Mesenteric fat pad (tissue), 1 donor: ENCODE results near the gene MPPE1. TPM values are rescaled to one million over a fixed set of nuclear protein-coding genes. Genes with fewer than 3 reads are reported as not detected.
"Not testable (repeated sequence)": the region's sequence is repeated elsewhere in the genome, so short reads cannot be mapped to it uniquely, and the experiment has no call there.

Source experiments
- DNase-seq: peaks from one replicate; pipeline ENCODE4 v3.0.0-alpha.2; 2020; ENCODE audit warnings: low spot score
- total RNA-seq: library from RNA; stranded (reverse); fragmentation: NEBNext Ultra II Directional; extraction: Animal tissue kit (Norgen Biotek cat#: 25700); gene quantifications from one replicate; pipeline ENCODE4 v1.2.1, GENCODE V29; 2021
- donor health status: DM: yes; HTN: yes; CAD: no.

The MPPE1 gene
- total RNA-seq, 1 donor from 2014 or later, result 30.5 TPM

- no peak for DNase-seq
Measured at GRCh38 chr18:11927497-11927896, 19.4 kb upstream of the MPPE1 start.

GRCh38 chr18:11925800-11926481 is 17.8 kb upstream of the MPPE1 start:
- DNase-seq, result no peak

- DNase-seq, result no peak
Measured at GRCh38 chr18:11923450-11923849, 15.3 kb upstream of the MPPE1 start.

DNA sequence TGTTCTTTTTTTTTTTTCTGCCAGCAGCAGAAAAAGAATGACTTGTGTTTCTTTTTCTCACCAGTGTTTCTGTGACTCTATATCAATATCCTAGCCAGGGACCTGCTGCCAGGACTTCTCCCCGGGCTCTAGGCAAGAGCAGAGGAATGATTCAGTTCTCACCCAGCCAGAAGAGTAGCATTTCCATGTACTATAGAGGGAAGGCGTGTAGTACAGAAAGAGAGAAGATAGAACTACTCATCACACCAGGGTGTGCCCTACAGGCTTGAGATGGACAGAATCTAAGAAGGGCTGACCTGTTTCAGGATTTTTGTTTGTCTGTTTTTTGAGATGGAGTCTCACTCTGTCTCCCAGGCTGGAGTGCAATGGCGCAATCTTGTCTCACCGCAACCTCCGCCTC is 11.4 kb upstream of the MPPE1 start:
- not testable (repeated sequence) for DNase-seq

GRCh38 chr18:11916880-11917279 is 8.8 kb upstream of the MPPE1 start:
- DNase-seq, result not testable (repeated sequence)

DNA sequence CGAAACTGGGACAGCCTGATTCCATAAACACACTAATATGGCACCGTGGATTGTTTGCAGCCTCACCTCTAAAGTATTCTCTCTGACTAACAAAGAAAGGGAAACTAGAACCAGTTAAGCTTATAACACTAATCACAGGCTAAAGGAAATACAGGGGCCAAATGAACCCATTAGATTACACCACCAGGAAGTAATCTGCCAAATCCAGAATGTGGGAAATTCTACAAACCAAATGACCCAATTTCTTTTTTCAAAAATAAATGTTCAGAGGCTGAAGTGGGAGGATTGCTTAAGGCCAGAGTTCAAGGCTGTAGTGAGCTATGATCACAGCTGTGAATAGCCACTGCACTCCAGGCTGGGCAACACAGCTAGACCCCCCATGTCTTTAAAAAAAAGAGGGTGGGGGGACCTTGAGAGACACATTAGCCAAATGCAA is 1.5 kb upstream of the MPPE1 start:
- DNase-seq, result no peak

DNA sequence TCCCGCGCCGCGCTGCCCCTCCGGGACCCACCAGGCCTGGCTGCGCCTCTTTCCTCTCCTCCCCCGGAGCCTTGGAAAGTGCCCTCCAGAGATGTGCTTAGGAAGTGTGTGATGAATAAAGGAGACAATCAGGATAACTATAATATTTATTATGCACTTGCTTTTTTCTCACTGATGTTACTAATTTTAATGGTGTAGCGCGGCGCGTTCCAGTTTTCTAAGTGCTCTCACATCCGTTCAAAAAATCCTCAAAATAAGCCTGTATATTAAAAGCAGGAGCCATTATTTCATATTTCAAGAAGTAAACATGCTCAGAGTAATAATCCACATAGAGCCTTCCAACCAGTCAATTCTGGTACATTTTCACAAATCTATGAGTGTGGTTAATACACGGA is 941 bp upstream of the MPPE1 start:
- no peak for DNase-seq

DNA sequence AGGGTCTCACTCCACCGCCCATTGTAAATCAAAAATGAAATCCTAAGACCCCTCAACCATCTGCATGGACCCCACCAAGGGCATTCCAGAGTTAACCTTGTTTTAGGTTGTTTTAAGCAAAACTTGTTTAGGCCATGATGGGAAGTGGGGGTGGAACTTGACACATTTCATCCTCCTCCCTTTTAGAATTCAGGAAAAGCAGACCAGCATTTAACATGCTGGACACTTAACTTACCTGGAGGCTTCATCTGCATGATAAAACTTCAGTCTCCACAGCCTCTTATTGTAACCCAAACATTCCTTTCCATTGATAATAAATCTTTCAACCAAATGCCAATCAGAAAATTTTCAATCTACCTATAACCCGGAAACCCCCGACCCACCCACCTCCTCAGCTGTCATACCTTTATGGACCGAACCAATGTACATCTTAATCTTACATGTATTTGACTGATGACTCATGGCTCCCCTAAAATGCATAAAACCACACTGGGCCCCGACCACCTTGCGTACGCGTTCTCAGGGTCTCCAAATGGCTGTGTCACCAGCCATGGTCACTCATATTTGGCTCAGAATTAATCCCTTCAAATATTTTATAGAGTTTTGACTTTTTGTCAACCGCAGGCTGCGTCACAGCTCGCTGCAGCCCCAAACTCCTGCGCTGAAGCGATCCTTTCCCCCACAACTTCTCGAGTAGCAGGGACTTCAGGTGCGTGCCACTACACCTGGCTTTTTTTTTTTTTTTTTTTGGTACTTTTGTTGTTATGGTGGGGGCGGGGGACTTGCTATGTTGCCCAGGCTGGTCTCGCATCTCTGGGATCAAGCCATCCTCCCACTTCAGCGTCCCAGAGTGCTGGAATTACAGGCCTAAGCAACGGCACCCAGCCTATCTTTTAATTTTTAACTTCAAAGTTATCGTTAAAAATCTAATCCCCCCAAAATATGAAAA is 917 bp downstream of the MPPE1 start:
- DNase-seq, result no peak

- no peak for DNase-seq
Measured at GRCh38 chr18:11906176-11906575, 1.9 kb downstream of the MPPE1 start.

- no peak for DNase-seq
Measured at GRCh38 chr18:11905613-11906012, 2.5 kb downstream of the MPPE1 start.

DNA sequence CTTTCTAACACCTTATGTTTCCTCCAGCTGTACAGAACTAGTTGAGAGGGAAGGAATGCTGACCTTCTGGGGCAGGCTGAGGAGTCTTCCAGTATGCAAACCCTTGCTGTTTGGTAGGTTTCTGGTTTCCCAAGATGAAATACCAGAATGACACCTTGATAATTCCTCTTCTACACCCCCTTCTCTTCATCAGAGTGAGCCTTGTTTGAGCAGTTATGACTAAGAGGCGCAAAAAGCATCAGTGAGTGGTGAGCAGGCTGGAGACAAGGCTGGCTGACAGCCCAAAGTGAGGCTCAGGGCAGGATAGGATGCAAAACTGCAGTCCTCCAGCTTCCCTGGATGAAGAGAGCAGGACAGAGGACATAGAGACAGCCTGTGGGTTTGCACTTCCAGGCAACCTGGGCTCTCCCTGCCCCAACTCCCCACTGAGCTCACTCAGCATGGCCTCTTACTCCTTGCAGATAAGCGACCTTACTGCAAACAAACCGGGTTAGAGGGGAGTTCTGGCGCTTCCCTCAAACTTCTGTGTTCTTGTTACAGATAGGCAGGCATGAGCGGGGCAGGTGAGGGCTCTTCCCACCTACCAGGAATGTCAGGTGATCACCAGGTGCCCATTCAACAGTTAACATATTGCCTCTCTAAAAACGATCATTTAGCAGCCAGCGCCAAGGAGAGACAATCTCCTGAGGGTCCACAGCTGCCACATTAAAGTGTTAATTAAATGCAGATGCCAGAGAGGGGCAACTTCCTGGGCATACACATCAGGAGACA is 5.4 kb downstream of the MPPE1 start:
- DNase-seq, result no peak

- DNase-seq, result no peak
Measured at GRCh38 chr18:11901826-11902438, 6.2 kb downstream of the MPPE1 start.

GRCh38 chr18:11899063-11899462 is 9.1 kb downstream of the MPPE1 start:
- no peak for DNase-seq

DNA sequence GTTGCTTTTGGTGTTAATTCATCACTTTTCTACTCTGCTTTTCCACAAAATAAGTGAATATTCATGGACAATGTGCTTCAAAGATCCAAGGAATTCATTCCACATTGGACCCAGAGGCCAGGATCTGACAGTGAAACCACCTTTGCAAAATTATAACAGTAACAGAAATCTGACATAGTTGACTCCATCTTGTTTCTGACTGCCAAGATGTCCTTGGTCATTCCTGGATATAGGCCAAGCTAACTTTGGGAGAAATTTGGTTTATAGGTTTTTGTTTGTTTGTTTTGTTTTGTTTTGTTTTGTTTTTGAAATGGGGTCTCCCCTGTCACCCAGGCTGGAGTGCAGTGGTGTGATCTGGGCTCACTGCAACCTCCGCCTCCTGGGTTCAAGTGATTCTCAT is 10.3 kb downstream of the MPPE1 start:
- no peak for DNase-seq

- not testable (repeated sequence) for DNase-seq
Measured at GRCh38 chr18:11892438-11892837, 15.7 kb downstream of the MPPE1 start.

- DNase-seq, result peak; percentile 18
Measured at GRCh38 chr18:11891737-11892136, 16.4 kb downstream of the MPPE1 start.

- no peak for DNase-seq
Measured at GRCh38 chr18:11889284-11889683, 18.8 kb downstream of the MPPE1 start.

GRCh38 chr18:11888726-11889125 is 19.4 kb downstream of the MPPE1 start:
- no peak for DNase-seq

DNA sequence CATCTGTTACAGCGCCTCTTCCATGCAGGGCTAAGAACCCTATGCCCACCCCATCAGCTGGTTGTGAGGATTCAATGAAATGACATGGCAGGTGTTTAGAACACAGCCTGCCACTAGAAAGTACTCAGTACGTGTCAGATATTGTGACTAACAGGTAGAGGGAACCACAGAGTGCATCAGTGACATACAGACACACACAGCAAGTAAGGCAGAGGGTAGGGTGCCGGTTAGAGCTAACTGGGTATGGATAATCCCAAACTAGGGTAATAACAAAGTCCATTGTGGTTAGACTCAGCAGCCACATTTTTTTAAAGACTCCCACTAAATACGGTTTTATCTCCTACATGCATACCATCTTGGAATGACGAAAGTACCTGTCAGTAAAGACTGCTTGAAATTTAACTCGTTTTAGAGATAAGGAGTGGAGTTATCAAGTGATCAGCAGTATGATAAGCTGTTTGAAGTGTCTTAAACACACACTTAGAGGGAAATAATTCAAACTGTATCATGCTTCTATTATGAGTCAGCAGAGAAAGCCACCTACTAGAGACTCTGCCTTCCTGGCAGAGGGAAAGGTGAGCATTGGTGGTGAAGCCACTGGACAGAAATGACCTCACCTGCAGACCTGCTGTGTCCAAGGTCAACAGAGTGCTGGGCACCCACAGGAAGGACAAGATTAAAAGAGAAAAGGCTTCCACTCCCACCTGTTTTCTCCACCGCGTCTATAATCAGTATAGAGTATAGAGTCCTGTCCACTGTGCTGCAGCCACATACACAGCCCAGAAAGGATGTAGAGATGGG is 20.6 kb downstream of the MPPE1 start:
- peak; percentile 28 for DNase-seq

DNA sequence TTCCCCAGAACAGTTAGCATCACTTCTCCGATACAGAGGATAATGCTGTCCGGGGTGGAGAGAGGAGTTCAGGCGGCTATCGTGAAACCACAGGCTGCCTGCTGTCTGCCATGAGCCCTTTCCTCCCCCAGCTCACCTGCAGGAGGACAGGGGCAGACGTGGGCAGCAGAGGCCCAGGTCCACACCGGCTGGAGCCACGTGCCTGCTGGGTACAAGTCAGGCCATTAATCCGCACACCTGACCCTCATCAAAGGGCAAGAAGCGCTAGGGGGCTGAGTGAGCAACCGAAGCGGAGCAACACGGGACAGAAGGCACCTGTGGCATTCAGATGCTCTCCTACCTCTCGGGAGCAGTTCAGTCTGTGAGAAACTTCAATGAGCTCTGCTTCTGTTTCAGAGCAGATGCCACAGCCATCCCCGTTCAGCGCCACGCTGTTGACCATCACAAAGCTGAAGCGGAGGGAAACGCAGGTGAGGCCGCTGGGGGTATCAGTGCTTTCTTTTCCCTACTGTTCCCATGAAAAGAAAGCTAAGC is 21.5 kb downstream of the MPPE1 start:
- peak; percentile 55 for DNase-seq
